HepG2 (cell line): ENCODE data around the gene ATP5PB. TPM values are rescaled to one million over a fixed set of nuclear protein-coding genes. Genes with fewer than 3 reads are reported as not detected.

ENCODE experiments used
- ATAC-seq: fragments of 200-7000 bp; cut with Tn5 transposase; 3 replicates; pipeline ENCODE4 v1.9.1; 2020; ENCODE audit warnings: mild to moderate bottlenecking, moderate library complexity
- BruUV-seq: library from RNA; stranded (reverse); fragments of 400-500 nt; replicated peaks from 2 replicates; lab custom pipeline; 2021; lab: Mats Ljungman, UMichigan
- CTCF ChIA-PET: fragments of 300-600 bp; formaldehyde crosslinking; extraction: SDS; loops from one replicate; lab custom pipeline; 2021; ENCODE audit warnings: low total read pairs, inconsistent platforms, low intra/inter-chr PET ratio; lab: Yijun Ruan, JAX
- POLR2A ChIA-PET: fragments of 350-600 bp; sonication (Branson Sonifier 250); formaldehyde crosslinking; loops from one replicate; lab custom pipeline; 2020; ENCODE audit warnings: antibody characterized with exemption, inconsistent platforms; lab: Yijun Ruan, JAX
- DNase-seq: peaks from one replicate; pipeline ENCODE4 v3.0.0-alpha.2; 2015; ENCODE audit warnings: low spot score
- FAIRE-seq: peaks from 3 replicates; lab custom pipeline; 2011; peaks lifted over from hg19 to GRCh38; lab: Jason Lieb, UNC
- H2AFZ ChIP-seq: one replicate; pipeline ENCODE4 v1.6.1; 2011; ENCODE audit warnings: low read length, inconsistent platforms
- H3K27ac ChIP-seq: fragments of 300-600 bp; 3 replicates; pipeline ENCODE4 v1.8.0; 2011; ENCODE audit warnings: mixed run types, mild to moderate bottlenecking, mixed read lengths, low read length, inconsistent platforms; ENCODE audit not compliant: insufficient read depth; ENCODE audit errors: extremely low read length
- H3K27me3 ChIP-seq, 2 experiments: fragments of 200-600 bp in 1 of 2; 2 replicates in 1 of 2; 3 replicates in 1 of 2; pipeline versions ENCODE4 v1.6.0 to v1.8.0; 2011; ENCODE audit warnings: low read length in 2 of 2, mild to moderate bottlenecking in 2 of 2, moderate library complexity in 2 of 2, inconsistent platforms in 1 of 2; ENCODE audit not compliant: insufficient read depth in 2 of 2, control insufficient read depth in 1 of 2
- H3K36me3 ChIP-seq, 2 experiments: fragments of 200-600 bp in 1 of 2; replicated peaks in 1 of 2; 2 replicates in 1 of 2; 3 replicates in 1 of 2; pipeline versions ENCODE4 v1.5.1 to v1.8.0; 2011; ENCODE audit warnings: low read length in 2 of 2, inconsistent platforms in 1 of 2; ENCODE audit not compliant: insufficient read depth in 2 of 2, control insufficient read depth in 1 of 2
- H3K4me1 ChIP-seq: 2 replicates; pipeline ENCODE4 v1.5.1; 2012; ENCODE audit warnings: low read length, inconsistent platforms; ENCODE audit not compliant: insufficient read depth
- H3K4me2 ChIP-seq: 2 replicates; pipeline ENCODE4 v1.6.0; 2011; ENCODE audit warnings: low read depth, low read length, inconsistent platforms
- H3K4me3 ChIP-seq, 3 experiments: fragments of 200-600 bp in 1 of 3; sonication (generic), shearing (Covaris generic) in 1 of 3; replicated peaks in 1 of 3; 2 replicates each; pipeline ENCODE4 v1.5.1; 2011 to 2016; ENCODE audit warnings: low read length in 3 of 3, inconsistent platforms in 2 of 3, low read depth in 2 of 3, mild to moderate bottlenecking in 2 of 3, control low read depth in 1 of 3, mixed read lengths in 1 of 3; ENCODE audit not compliant: insufficient read depth in 1 of 3
- H3K79me2 ChIP-seq: one replicate; pipeline ENCODE4 v1.6.1; 2011; ENCODE audit warnings: low read length, inconsistent platforms; ENCODE audit not compliant: insufficient read depth
- H3K9ac ChIP-seq: 2 replicates; pipeline ENCODE4 v1.6.0; 2011; ENCODE audit warnings: mild to moderate bottlenecking, low read depth, low read length, inconsistent platforms; ENCODE audit not compliant: insufficient read depth
- H3K9me3 ChIP-seq: 2 replicates; pipeline ENCODE4 v1.5.1; 2012; ENCODE audit warnings: mild to moderate bottlenecking, low read length
- H4K20me1 ChIP-seq: 2 replicates; pipeline ENCODE4 v1.6.0; 2011; ENCODE audit warnings: inconsistent platforms, mild to moderate bottlenecking, low read length, moderate library complexity; ENCODE audit not compliant: insufficient read depth
- CHD4 ChIP-seq: fragments of 200-600 bp; sonication (generic); IDR thresholded peaks from 2 replicates; pipeline ENCODE4 v1.7.0; 2017; ENCODE audit warnings: mild to moderate bottlenecking, low read length, borderline replicate concordance
- POLR2AphosphoS2 ChIP-seq: IDR thresholded peaks from 2 replicates; pipeline ENCODE4 v1.6.1; 2011; ENCODE audit warnings: low read depth, low read length, improper control_type of control experiment
- SIN3A ChIP-seq: IDR thresholded peaks from 2 replicates; pipeline ENCODE4 v1.6.1; 2011; ENCODE audit warnings: low read depth, mild to moderate bottlenecking, control low read depth, low read length, borderline replicate concordance
- ZC3H13 ChIP-seq: sonication (generic); formaldehyde crosslinking; IDR thresholded peaks from 2 replicates; pipeline ENCODE4 v1.8.1; 2023; ENCODE audit warnings: mild to moderate bottlenecking, missing genetic modification reagents, moderate library complexity
- ZMYM4 ChIP-seq: sonication (generic); formaldehyde crosslinking; IDR thresholded peaks from 2 replicates; pipeline ENCODE4 v1.8.1; 2023; ENCODE audit warnings: mild to moderate bottlenecking, missing genetic modification reagents
- ZNF713 ChIP-seq: sonication (generic); formaldehyde crosslinking; IDR thresholded peaks from 2 replicates; pipeline ENCODE4 v1.4.0; 2020; ENCODE audit warnings: mild to moderate bottlenecking, missing genetic modification reagents
- ZNF839 ChIP-seq: sonication (generic); formaldehyde crosslinking; IDR thresholded peaks from 2 replicates; pipeline ENCODE4 v1.4.0; 2020; ENCODE audit warnings: missing genetic modification reagents, mild to moderate bottlenecking, borderline replicate concordance
- WGBS: methylation state at CpG from one replicate; pipeline ENCODE4 v1.1.6; 2017; ENCODE audit warnings: low lambda C conversion rate; 5-methylcytosine and 5-hydroxymethylcytosine counted together
- in situ Hi-C: cut with HindIII; loops from 2 replicates; pipeline ENCODE4 v1.10.0; 2017; ENCODE audit warnings: low pct_unique_long_range_greater_than_20kb; ENCODE audit not compliant: extremely low pct_ligation_motif_present
- intact Hi-C: fragments of 100-400 bp; cut with micrococcal nuclease; formaldehyde crosslinking; loops from one replicate; pipeline ENCODE4 v1.10.0; 2022; ENCODE audit not compliant: unreplicated experiment
- polyA plus RNA-seq, 8 experiments: library from polyadenylated mRNA; depleted of rRNA in 3 of 8; stranded (reverse) in 7 of 8; unstranded in 1 of 8; fragments of >200 nt; fragmentation: Illumina TruSeq in 4 of 8; extraction: Trizol in 4 of 8; gene quantifications; 2 replicates each; pipeline versions ENCODE4 v1.2.1 to v1.2.3, GENCODE V29; 2011 to 2016; ENCODE audit warnings: low read depth in 4 of 8, missing spikeins in 1 of 8, mixed read lengths in 1 of 8; ENCODE audit not compliant: insufficient read depth in 1 of 8
- total RNA-seq, 5 experiments: library from RNA; depleted of rRNA; stranded (reverse); fragments of >200 nt; fragmentation: Illumina TruSeq; extraction: Trizol; gene quantifications; 2 replicates each; pipeline ENCODE4 v1.2.3, GENCODE V29; 2016; ENCODE audit warnings: low read depth in 1 of 5
- TF ChIP-seq, protein P1 (sequence below): sonication (generic); formaldehyde crosslinking; IDR thresholded peaks from 2 replicates; pipeline ENCODE4 v1.4.0; 2020; ENCODE audit warnings: missing genetic modification reagents, borderline replicate concordance
- TF ChIP-seq, protein P2 (sequence below): sonication (generic); formaldehyde crosslinking; IDR thresholded peaks from 2 replicates; pipeline ENCODE4 v1.8.1; 2023; ENCODE audit warnings: missing genetic modification reagents, mild to moderate bottlenecking, borderline replicate concordance

Gene ATP5PB
- total and polyA plus RNA-seq, 2 of the 13 experiments (the other 11 are each of a cell fraction or from before 2014, with no cell fraction given): 297 to 541 TPM

DNA sequence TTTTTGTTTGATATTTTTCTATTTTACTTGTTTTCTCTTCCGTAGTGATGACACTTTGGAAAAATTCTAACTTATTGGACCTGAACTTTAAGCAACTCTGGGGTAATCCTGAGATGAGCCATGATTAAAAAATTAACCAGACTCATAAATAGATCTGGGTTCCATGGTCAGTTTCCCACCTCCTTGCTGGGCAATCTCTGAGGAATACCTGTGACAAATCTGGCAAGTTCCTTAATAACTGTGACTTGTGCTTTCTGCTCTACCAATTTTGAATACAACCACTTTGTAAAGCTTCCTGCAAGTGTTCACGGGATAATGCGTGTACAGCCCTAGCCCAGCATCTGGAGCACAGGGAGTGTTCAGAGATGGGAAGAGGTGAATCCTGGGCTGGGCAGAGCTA is 25.0 kb upstream of the ATP5PB start:
- WGBS: 84% methylated on average over 3 of the region's 3 CpGs
- Histone ChIP-seq H3K9me3 (no peaks in the 10 kb centered on the region), H3K4me3 (no peak overlapping the region), H3K9ac (no peak overlapping the region), H3K27me3 (no peaks in the 10 kb centered on the region), H3K36me3 (no peaks in the 10 kb centered on the region), H2AFZ (no peak overlapping the region), H3K4me1 (peaks cover 55% of the 10 kb centered on the region), H4K20me1 (no peaks in the 10 kb centered on the region), H3K4me2 (no peak overlapping the region), H3K79me2 (no peaks in the 10 kb centered on the region), H3K27ac (no peak overlapping the region)
- TF ChIP-seq ZMYM4 (CRISPR knock-in tag) (no peak), ZNF839 (no peak), POLR2AphosphoS2 (no peak), ZC3H13 (CRISPR knock-in tag) (no peak), ZNF713 (no peak)
- ChIA-PET CTCF (no interaction called here), POLR2A (no interaction called here)
- no TSS peak for BruUV-seq
- FAIRE-seq: no peak
- intact Hi-C loops (no loop called here), in situ Hi-C loops (no loop called here)
- DNase-seq: no peak
- no peak for ATAC-seq

DNA sequence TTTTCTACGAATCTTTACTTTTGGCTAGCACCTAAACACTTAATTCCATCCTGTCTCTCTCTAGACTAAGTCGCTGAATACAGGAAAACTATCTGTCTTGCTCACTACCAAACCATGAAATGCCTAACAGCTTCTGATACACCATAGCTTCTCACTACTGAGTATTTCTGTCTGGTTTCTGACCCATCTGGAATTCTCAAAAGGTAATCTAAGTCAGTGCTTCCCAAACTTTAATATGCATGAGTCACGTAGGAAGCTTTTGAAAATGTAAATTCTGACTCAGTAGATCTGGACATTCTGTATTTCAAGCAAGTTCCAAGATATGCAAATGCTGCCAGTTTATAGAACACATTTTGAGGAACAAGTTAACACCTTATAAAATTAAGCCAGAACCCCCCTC is 12.5 kb upstream of the ATP5PB start:
- in situ Hi-C loops (no loop called here), intact Hi-C loops (no loop called here)
- no peak overlapping the region for H2AFZ ChIP-seq
- POLR2A ChIA-PET: no interaction called here
- H3K9me3 ChIP-seq: no peaks in the 10 kb centered on the region
- CTCF ChIA-PET: no interaction called here
- FAIRE-seq (no peak), ATAC-seq (no peak), DNase-seq (no peak)
- 98% methylated on average over 3 of the region's 3 CpGs for WGBS
- H3K9ac ChIP-seq: no peak overlapping the region
- H3K4me2 ChIP-seq: no peak overlapping the region
- no peaks in the 10 kb centered on the region for H4K20me1 ChIP-seq
- H3K27ac ChIP-seq: no peak overlapping the region
- no peaks in the 10 kb centered on the region for H3K27me3 ChIP-seq
- H3K4me3 ChIP-seq: no peak overlapping the region
- TF ChIP-seq, protein P1, sequence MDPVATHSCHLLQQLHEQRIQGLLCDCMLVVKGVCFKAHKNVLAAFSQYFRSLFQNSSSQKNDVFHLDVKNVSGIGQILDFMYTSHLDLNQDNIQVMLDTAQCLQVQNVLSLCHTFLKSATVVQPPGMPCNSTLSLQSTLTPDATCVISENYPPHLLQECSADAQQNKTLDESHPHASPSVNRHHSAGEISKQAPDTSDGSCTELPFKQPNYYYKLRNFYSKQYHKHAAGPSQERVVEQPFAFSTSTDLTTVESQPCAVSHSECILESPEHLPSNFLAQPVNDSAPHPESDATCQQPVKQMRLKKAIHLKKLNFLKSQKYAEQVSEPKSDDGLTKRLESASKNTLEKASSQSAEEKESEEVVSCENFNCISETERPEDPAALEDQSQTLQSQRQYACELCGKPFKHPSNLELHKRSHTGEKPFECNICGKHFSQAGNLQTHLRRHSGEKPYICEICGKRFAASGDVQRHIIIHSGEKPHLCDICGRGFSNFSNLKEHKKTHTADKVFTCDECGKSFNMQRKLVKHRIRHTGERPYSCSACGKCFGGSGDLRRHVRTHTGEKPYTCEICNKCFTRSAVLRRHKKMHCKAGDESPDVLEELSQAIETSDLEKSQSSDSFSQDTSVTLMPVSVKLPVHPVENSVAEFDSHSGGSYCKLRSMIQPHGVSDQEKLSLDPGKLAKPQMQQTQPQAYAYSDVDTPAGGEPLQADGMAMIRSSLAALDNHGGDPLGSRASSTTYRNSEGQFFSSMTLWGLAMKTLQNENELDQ (CRISPR knock-in tag): no peak
- no peak for TF ChIP-seq SIN3A
- TF ChIP-seq CHD4: no peak
- TF ChIP-seq, protein P2, sequence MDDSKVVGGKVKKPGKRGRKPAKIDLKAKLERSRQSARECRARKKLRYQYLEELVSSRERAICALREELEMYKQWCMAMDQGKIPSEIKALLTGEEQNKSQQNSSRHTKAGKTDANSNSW (CRISPR knock-in tag): no peak
- no peaks in the 10 kb centered on the region for H3K79me2 ChIP-seq
- BruUV-seq: no TSS peak
- H3K4me1 ChIP-seq: peaks cover 5% of the 10 kb centered on the region
- H3K36me3 ChIP-seq: peaks cover 12 to 41% of the 10 kb centered on the region in 2 experiments
